ENCODE data around the gene ANTKMT. TPM values are rescaled to one million over a fixed set of nuclear protein-coding genes. Genes with fewer than 3 reads are reported as not detected.

ANTKMT gene
- total and polyA plus RNA-seq, 2 of the 4 experiments (the other 2 are of a cell fraction), result 7.3 to 16.2 TPM

DNA sequence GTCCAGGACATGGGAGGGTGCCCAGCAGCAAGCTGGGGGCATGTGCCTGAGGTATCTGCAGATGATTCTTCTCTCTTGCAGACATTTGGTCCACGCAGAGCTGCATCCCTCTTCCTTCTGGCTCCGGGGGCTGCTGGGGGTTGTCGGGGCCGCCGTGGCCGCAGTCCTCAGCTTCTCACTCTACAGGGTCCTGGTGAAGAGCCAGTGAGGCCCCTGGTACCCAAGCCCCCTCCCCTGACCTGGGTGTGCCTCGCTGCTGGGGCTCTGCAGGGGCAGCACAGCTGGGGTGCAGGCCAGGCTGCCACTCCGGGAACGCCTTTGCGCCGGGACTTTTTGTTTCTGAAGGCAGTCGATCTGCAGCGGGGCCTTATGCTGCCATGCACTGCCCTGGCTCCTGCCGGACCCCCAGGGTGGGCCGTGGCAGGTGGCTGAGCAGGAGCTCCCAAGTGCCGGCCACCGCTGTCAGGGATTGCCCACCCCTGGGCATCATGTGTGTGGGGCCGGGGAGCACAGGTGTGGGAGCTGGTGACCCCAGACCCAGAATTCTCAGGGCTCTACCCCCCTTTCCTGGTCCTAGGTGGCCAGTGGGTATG is 47.5 kb upstream of the ANTKMT start:
- Histone ChIP-seq H3K27ac (ENCODE audit: insufficient read depth, low read length) (no peak overlapping the region), H4K91ac (ENCODE audit: insufficient read depth, low read depth, low read length) (no peak overlapping the region), H2BK120ac (ENCODE audit: low read depth, low read length) (no peak overlapping the region), H3K14ac (replicated peaks; ENCODE audit: low read depth, low read length) (no peak overlapping the region), H3K4me2 (ENCODE audit: low read depth, low read length) (no peak overlapping the region), H3K4me3 (ENCODE audit: insufficient read depth, low read depth, low read length) (no peak overlapping the region), H3K79me1 (ENCODE audit: low read depth in 1 of 2, low read length in 2 of 2) (peaks cover 0 to 36% of the 10 kb centered on the region in 2 experiments; a peak in 1 of 4 replicates), H2AK5ac (ENCODE audit: low read depth, low read length) (no peak overlapping the region), H3K36me3 (ENCODE audit: control insufficient read depth, insufficient read depth, low read length) (peaks cover 47% of the 10 kb centered on the region), H4K20me1 (ENCODE audit: insufficient read depth, low read length) (peaks cover 26% of the 10 kb centered on the region), H3K18ac (ENCODE audit: low read depth, low read length) (no peak overlapping the region), H2AFZ (replicated peaks; ENCODE audit: low read length, poor library complexity) (no peak overlapping the region), H3K9me3 (ENCODE audit: control insufficient read depth, insufficient read depth, low read length) (no peaks in the 10 kb centered on the region), H3K9ac (ENCODE audit: low read depth, low read length) (no peak overlapping the region), H3K4me1 (ENCODE audit: control insufficient read depth, insufficient read depth, low read length) (peaks cover 14% of the 10 kb centered on the region), H2AK9ac (replicated peaks; ENCODE audit: low read depth, low read length, poor library complexity) (no peak overlapping the region), H4K5ac (ENCODE audit: low read depth, low read length) (no peak overlapping the region), H2BK20ac (ENCODE audit: low read depth, low read length) (no peak overlapping the region), H3K56ac (ENCODE audit: extremely low read depth, insufficient read depth, low read length) (no peak overlapping the region), H3K27me3 (ENCODE audit: control insufficient read depth, insufficient read depth, low read length) (no peaks in the 10 kb centered on the region), H4K8ac (ENCODE audit: low read depth in 2 of 2, low read length in 2 of 2) (no peak overlapping the region), H3K9me1 (ENCODE audit: insufficient read depth, low read length) (no peaks in the 10 kb centered on the region; the same call in 1 of the 2 replicates), H3K4ac (ENCODE audit: low read depth, low read length) (no peak overlapping the region), H2BK5ac (ENCODE audit: low read depth, low read length, poor library complexity, severe bottlenecking) (peak overlapping the region; percentile 1), H3K23ac (ENCODE audit: low read depth, low read length) (no peak overlapping the region), H2BK15ac (ENCODE audit: low read depth, low read length) (no peak overlapping the region)
- dilution Hi-C loops (cut with HindIII; ENCODE audit: low sequenced_read_pairs, unreplicated experiment) (no loop called here), in situ Hi-C loops (cut with MboI; ENCODE audit: low sequenced_read_pairs) (no loop called here), intact Hi-C loops (cut with micrococcal nuclease) (no loop called here)
- ChIA-PET POLR2A (ENCODE audit: unreplicated experiment) (no interaction called here), CTCF (no interaction called here)
- TF ChIP-seq RCOR1 (IDR thresholded peaks at IDR 0.05; ENCODE audit: insufficient replicate concordance, low read length) (no peak), MAZ (IDR thresholded peaks at IDR 0.05; ENCODE audit: borderline replicate concordance, low read depth, low read length) (no peak), NFE2L2 (IDR thresholded peaks at IDR 0.05; ENCODE audit: low read depth, low read length) (no peak), SMC3 (IDR thresholded peaks at IDR 0.05; ENCODE audit: low read depth, low read length) (no peak), CHD1 (IDR thresholded peaks at IDR 0.05; ENCODE audit: low read depth, low read length) (no peak), BHLHE40 (IDR thresholded peaks at IDR 0.05; ENCODE audit: low read depth, low read length) (no peak), CEBPB (IDR thresholded peaks at IDR 0.05; ENCODE audit: low read depth, low read length) (no peak), RAD21 (IDR thresholded peaks at IDR 0.05; ENCODE audit: low read length) (no peak), FOS (IDR thresholded peaks at IDR 0.05; ENCODE audit: low read depth, low read length) (no peak), RFX5 (IDR thresholded peaks at IDR 0.05; ENCODE audit: low read depth, low read length) (no peak)
- TF ChIP-seq, protein P1, sequence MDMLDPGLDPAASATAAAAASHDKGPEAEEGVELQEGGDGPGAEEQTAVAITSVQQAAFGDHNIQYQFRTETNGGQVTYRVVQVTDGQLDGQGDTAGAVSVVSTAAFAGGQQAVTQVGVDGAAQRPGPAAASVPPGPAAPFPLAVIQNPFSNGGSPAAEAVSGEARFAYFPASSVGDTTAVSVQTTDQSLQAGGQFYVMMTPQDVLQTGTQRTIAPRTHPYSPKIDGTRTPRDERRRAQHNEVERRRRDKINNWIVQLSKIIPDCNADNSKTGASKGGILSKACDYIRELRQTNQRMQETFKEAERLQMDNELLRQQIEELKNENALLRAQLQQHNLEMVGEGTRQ (IDR thresholded peaks at IDR 0.05; ENCODE audit: low read depth, low read length), result no peak
- TF ChIP-seq, protein P2, sequence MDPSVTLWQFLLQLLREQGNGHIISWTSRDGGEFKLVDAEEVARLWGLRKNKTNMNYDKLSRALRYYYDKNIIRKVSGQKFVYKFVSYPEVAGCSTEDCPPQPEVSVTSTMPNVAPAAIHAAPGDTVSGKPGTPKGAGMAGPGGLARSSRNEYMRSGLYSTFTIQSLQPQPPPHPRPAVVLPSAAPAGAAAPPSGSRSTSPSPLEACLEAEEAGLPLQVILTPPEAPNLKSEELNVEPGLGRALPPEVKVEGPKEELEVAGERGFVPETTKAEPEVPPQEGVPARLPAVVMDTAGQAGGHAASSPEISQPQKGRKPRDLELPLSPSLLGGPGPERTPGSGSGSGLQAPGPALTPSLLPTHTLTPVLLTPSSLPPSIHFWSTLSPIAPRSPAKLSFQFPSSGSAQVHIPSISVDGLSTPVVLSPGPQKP (IDR thresholded peaks at IDR 0.05; ENCODE audit: borderline replicate concordance, low read depth, low read length), result no peak
- TF ChIP-seq, protein P3, sequence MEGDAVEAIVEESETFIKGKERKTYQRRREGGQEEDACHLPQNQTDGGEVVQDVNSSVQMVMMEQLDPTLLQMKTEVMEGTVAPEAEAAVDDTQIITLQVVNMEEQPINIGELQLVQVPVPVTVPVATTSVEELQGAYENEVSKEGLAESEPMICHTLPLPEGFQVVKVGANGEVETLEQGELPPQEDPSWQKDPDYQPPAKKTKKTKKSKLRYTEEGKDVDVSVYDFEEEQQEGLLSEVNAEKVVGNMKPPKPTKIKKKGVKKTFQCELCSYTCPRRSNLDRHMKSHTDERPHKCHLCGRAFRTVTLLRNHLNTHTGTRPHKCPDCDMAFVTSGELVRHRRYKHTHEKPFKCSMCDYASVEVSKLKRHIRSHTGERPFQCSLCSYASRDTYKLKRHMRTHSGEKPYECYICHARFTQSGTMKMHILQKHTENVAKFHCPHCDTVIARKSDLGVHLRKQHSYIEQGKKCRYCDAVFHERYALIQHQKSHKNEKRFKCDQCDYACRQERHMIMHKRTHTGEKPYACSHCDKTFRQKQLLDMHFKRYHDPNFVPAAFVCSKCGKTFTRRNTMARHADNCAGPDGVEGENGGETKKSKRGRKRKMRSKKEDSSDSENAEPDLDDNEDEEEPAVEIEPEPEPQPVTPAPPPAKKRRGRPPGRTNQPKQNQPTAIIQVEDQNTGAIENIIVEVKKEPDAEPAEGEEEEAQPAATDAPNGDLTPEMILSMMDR (conservative IDR thresholded peaks at IDR 0.05; ENCODE audit: low read depth, low read length), result no peak
- BruUV-seq (replicated peaks), result no TSS peak
- ATAC-seq (ENCODE audit: low read depth), result no peak
- no peak for DNase-seq
- 90% methylated on average over 10 of the region's 18 CpGs; no CpG with 5 or more reads in 1 of the 2 experiments for WGBS, 2 experiments (ENCODE audit: extremely low coverage in 2 of 2, insufficient read length in 1 of 2)

All from IMR-90 (cell line).